ENCODE measurements around the gene LRIT2.

DNA sequence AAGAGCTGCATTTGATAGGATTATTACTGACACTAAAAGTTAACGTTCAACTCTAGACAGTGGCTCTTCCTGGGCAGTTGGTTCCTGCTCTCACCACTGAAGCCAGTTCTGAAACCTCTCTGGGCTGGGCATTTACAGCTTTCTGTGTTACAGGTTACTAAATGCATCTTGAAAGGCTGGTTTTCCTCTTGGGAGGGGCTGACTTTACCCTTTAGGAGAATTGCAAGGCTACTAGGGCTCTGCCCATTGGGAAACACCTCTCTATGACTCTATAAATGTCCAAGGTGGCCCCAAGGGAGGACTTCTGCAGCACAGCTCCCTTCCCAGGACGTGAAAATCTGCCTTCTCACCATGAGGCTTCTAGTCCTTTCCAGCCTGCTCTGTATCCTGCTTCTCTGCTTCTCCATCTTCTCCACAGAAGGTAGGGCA lies 51.8 kb downstream of the LRIT2 start, which contains the start of gene GPR15LG:
- TF ChIP-seq POLR2A (IDR thresholded peaks at IDR 0.05): no peak
- TF ChIP-seq POLR2AphosphoS5 (IDR thresholded peaks at IDR 0.05): no peak
- TF ChIP-seq, protein P1, sequence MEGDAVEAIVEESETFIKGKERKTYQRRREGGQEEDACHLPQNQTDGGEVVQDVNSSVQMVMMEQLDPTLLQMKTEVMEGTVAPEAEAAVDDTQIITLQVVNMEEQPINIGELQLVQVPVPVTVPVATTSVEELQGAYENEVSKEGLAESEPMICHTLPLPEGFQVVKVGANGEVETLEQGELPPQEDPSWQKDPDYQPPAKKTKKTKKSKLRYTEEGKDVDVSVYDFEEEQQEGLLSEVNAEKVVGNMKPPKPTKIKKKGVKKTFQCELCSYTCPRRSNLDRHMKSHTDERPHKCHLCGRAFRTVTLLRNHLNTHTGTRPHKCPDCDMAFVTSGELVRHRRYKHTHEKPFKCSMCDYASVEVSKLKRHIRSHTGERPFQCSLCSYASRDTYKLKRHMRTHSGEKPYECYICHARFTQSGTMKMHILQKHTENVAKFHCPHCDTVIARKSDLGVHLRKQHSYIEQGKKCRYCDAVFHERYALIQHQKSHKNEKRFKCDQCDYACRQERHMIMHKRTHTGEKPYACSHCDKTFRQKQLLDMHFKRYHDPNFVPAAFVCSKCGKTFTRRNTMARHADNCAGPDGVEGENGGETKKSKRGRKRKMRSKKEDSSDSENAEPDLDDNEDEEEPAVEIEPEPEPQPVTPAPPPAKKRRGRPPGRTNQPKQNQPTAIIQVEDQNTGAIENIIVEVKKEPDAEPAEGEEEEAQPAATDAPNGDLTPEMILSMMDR (IDR thresholded peaks at IDR 0.05): no peak

Data from prostate gland (tissue), 2 donors.